ENCODE data around the gene PTPRD. TPM values are rescaled to one million over a fixed set of nuclear protein-coding genes. Genes with fewer than 3 reads are reported as not detected.

Gene PTPRD
- total RNA-seq, 1 donor from 2014 or later = 136 TPM

DNA sequence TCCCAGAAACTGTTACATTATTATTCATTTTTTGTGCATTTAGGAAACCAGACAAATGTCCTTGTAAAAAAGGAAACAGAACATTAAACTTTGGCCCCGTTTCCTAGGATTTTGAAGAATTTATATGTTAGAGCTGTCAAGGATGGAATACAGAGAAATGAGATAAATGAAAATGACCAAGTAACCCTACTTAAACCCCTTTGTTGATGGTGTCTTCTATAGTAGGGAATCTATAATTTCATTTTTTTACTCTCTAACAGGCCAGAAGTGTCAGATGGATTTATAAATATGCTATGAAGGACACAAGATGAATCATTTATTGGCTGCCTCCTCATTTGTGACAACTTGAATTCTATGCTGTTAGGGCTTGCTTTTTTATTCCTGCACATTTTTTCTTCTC, 1047.1 kb downstream of the PTPRD start:
- no peaks in the 10 kb centered on the region for H3K4me1 ChIP-seq
- H3K27ac Mint-ChIP-seq = no peak overlapping the region
- H3K36me3 Mint-ChIP-seq = no peaks in the 10 kb centered on the region
- no peak overlapping the region for H3K4me3 Mint-ChIP-seq
- no peaks in the 10 kb centered on the region for H3K9me3 ChIP-seq (ENCODE audit: low read depth)
- H3K27me3 Mint-ChIP-seq (ENCODE audit: insufficient read depth, low read depth) = no peaks in the 10 kb centered on the region
- TF ChIP-seq CTCF (IDR thresholded peaks at IDR 0.05) (no peak), EZH2phosphoT487 (IDR thresholded peaks at IDR 0.05) (no peak), EZH2 (IDR thresholded peaks at IDR 0.05) (no peak)
- no peak overlapping the region for H3K4me3 ChIP-seq
- no peaks in the 10 kb centered on the region for H3K4me1 Mint-ChIP-seq
- no peaks in the 10 kb centered on the region for H3K79me2 ChIP-seq (ENCODE audit: low read depth)
- no peaks in the 10 kb centered on the region for H3K9me3 Mint-ChIP-seq
- H3K27ac ChIP-seq = no peak overlapping the region
- no peaks in the 10 kb centered on the region for H4K20me1 ChIP-seq (ENCODE audit: low read depth)
- no peak overlapping the region for H2AFZ ChIP-seq (replicated peaks)
- no peaks in the 10 kb centered on the region for H3K27me3 ChIP-seq
- H3K9ac ChIP-seq = no peak overlapping the region
- H3K36me3 ChIP-seq = no peaks in the 10 kb centered on the region
- no peak overlapping the region for H3K4me2 ChIP-seq
- DNase-seq (ENCODE audit: low spot score) = no peak
- H3F3A ChIP-seq (ENCODE audit: low read depth) = no peaks in the 10 kb centered on the region

- no peak for DNase-seq (ENCODE audit: low spot score)
- Mint-ChIP-seq H3K4me3 (no peak overlapping the region), H3K36me3 (no peaks in the 10 kb centered on the region), H3K27me3 (ENCODE audit: insufficient read depth, low read depth) (no peaks in the 10 kb centered on the region), H3K4me1 (no peaks in the 10 kb centered on the region), H3K27ac (no peak overlapping the region), H3K9me3 (no peaks in the 10 kb centered on the region)
- H3K36me3 ChIP-seq = no peaks in the 10 kb centered on the region
- H3K9me3 ChIP-seq (ENCODE audit: low read depth) = no peaks in the 10 kb centered on the region
- no peak overlapping the region for H3K4me3 ChIP-seq
- H3K27ac ChIP-seq = no peak overlapping the region
- no peaks in the 10 kb centered on the region for H3K27me3 ChIP-seq
- no peaks in the 10 kb centered on the region for H4K20me1 ChIP-seq (ENCODE audit: low read depth)
- no peak overlapping the region for H3K9ac ChIP-seq
- H3F3A ChIP-seq (ENCODE audit: low read depth) = no peaks in the 10 kb centered on the region
- TF ChIP-seq EZH2phosphoT487 (IDR thresholded peaks at IDR 0.05) (no peak), CTCF (IDR thresholded peaks at IDR 0.05) (no peak), EZH2 (IDR thresholded peaks at IDR 0.05) (no peak)
- H3K4me1 ChIP-seq = no peaks in the 10 kb centered on the region
- no peaks in the 10 kb centered on the region for H3K79me2 ChIP-seq (ENCODE audit: low read depth)
- H2AFZ ChIP-seq (replicated peaks) = no peak overlapping the region
- no peak overlapping the region for H3K4me2 ChIP-seq
Observed at GRCh38 chr9:9563817-9564216, 1049.0 kb downstream of the PTPRD start.

GRCh38 chr9:9560382-9561035, 1052.3 kb downstream of the PTPRD start:
- Histone ChIP-seq H4K20me1 (ENCODE audit: low read depth) (no peaks in the 10 kb centered on the region), H3K9ac (no peak overlapping the region), H3K36me3 (no peaks in the 10 kb centered on the region), H3K27me3 (no peaks in the 10 kb centered on the region), H3K4me2 (no peak overlapping the region), H3K27ac (no peak overlapping the region), H3K4me1 (peaks cover 15% of the 10 kb centered on the region), H3K79me2 (ENCODE audit: low read depth) (no peaks in the 10 kb centered on the region), H3K4me3 (no peak overlapping the region), H2AFZ (replicated peaks) (no peak overlapping the region), H3F3A (ENCODE audit: low read depth) (no peaks in the 10 kb centered on the region), H3K9me3 (ENCODE audit: low read depth) (no peaks in the 10 kb centered on the region)
- Mint-ChIP-seq H3K9me3 (no peaks in the 10 kb centered on the region), H3K4me1 (peaks cover 3% of the 10 kb centered on the region), H3K36me3 (no peaks in the 10 kb centered on the region), H3K27me3 (ENCODE audit: insufficient read depth, low read depth) (no peaks in the 10 kb centered on the region), H3K27ac (no peak overlapping the region), H3K4me3 (no peak overlapping the region)
- DNase-seq (ENCODE audit: low spot score) = no peak
- TF ChIP-seq EZH2phosphoT487 (IDR thresholded peaks at IDR 0.05) (no peak), CTCF (IDR thresholded peaks at IDR 0.05) (no peak), EZH2 (IDR thresholded peaks at IDR 0.05) (no peak)

Measured in neural progenitor cell (in vitro differentiated cells).